ENCODE results near the gene TRPM8. TPM values are rescaled to one million over a fixed set of nuclear protein-coding genes. Genes with fewer than 3 reads are reported as not detected.

The TRPM8 gene
- total and polyA plus RNA-seq, 2 of the 13 experiments (the other 11 are each of a cell fraction or from before 2014, with no cell fraction given), result 0.12 TPM; not detected in 1

GRCh38 chr2:233976690-233977294, 59.6 kb downstream of the TRPM8 start (continued):
- TF ChIP-seq CTCF (CRISPR knock-in tag; IDR thresholded peaks at IDR 0.05) (peak; percentile 84), CREB3 (CRISPR knock-in tag; IDR thresholded peaks at IDR 0.05) (no peak), MLLT10 (CRISPR knock-in tag; IDR thresholded peaks at IDR 0.05) (no peak), NFATC3 (CRISPR knock-in tag; IDR thresholded peaks at IDR 0.05) (no peak), MAFF (IDR thresholded peaks at IDR 0.05; ENCODE audit: low read depth, low read length) (peak; percentile 38; the same call in 1 of the 2 replicates), MAFK (conservative IDR thresholded peaks at IDR 0.05 in 1 of 2, IDR thresholded peaks at IDR 0.05 in 1 of 2; ENCODE audit: low read length in 2 of 2) (peak in 1 of 2 experiments; percentile 34; a peak in 2 of 4 replicates), KAT8 (CRISPR knock-in tag; IDR thresholded peaks at IDR 0.05) (peak; percentile 30; the same call in 1 of the 2 replicates), NONO (IDR thresholded peaks at IDR 0.05) (no peak), NONO (CRISPR knock-in tag; conservative IDR thresholded peaks at IDR 0.05) (peak; percentile 31; the same call in 1 of the 2 replicates), ZNF670 (CRISPR knock-in tag; IDR thresholded peaks at IDR 0.05; ENCODE audit: borderline replicate concordance) (no peak), ZNF292 (CRISPR knock-in tag; IDR thresholded peaks at IDR 0.05; ENCODE audit: borderline replicate concordance, low read depth) (0 out of 2 replicates have a peak, but pooled peaks have one; percentile 32), SMC3 (IDR thresholded peaks at IDR 0.05; ENCODE audit: low read length) (peak; percentile 82), YY1 (IDR thresholded peaks at IDR 0.05; ENCODE audit: insufficient read depth, insufficient replicate concordance, low read depth, low read length) (peak; percentile 33), FOXJ3 (CRISPR knock-in tag; IDR thresholded peaks at IDR 0.05; ENCODE audit: borderline replicate concordance) (peak; percentile 31; the same call in 1 of the 2 replicates), DMTF1 (CRISPR knock-in tag; IDR thresholded peaks at IDR 0.05) (no peak), FOSL2 (CRISPR knock-in tag; IDR thresholded peaks at IDR 0.05) (0 out of 2 replicates have a peak, but pooled peaks have one; percentile 9), HNF1A (IDR thresholded peaks at IDR 0.05; ENCODE audit: low read depth) (0 out of 2 replicates have a peak, but pooled peaks have one; percentile 37), HNF1A (CRISPR knock-in tag; IDR thresholded peaks at IDR 0.05; ENCODE audit: borderline replicate concordance) (no peak), KAT7 (CRISPR knock-in tag; IDR thresholded peaks at IDR 0.05; ENCODE audit: borderline replicate concordance) (no peak), CREB1 (IDR thresholded peaks at IDR 0.05) (no peak), CREB1 (CRISPR knock-in tag; IDR thresholded peaks at IDR 0.05) (peak; percentile 56; the same call in 1 of the 2 replicates)
